ENCODE data around the gene BAG3. TPM values are rescaled to one million over a fixed set of nuclear protein-coding genes. Genes with fewer than 3 reads are reported as not detected.

Gene BAG3
- total RNA-seq, 1 experiment from 2014 or later, result 57.6 TPM

DNA sequence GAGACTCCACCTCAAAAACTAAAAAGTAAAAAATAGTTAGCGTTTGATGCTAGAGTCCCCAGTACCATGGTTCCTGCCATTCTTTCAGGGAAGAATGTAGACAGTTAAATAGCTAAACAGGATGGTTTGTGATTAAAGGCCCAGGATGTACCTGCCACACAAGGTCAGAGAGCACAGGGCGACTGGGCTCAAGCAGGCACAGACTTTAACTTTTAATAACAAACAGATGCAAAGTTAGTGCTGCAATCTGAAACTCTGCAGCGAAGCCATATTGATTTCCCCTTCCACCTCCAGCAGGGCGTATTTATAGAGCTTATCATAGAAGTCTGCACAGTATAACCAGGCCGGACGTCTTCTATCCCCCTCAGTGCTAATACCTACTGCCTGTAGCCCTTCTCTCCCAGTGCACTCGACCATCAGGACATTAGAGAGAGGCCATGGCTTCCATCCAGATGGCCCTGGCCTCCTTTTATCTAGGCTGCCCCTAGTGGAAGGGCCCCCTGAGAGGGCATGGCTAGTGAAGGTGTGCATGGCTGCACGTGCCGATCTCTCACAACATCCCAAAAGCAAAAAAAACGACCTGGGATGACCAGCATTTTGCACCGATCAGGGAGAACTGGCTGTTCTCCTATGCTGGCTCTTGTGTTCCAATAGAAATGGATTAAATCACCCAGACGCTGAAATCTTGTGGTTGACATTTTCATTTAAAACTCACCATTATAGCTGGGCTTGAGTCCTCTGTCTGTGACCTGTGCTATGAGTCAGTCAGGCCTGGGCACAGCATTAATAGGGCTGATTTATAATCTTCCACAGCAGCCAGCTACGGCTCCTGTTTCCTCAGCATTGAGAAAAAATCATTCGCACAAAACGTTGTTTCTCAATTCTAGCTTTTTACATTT lies 7.6 kb upstream of the BAG3 start:
- Histone ChIP-seq H3K27me3 (replicated peaks; ENCODE audit: insufficient read depth, low read depth, low read length, poor library complexity) (no peaks in the 10 kb centered on the region), H3K36me3 (ENCODE audit: insufficient read depth, low read length, poor library complexity, severe bottlenecking) (no peaks in the 10 kb centered on the region), H3K4me1 (ENCODE audit: insufficient read depth, low read length, poor library complexity, severe bottlenecking) (no peaks in the 10 kb centered on the region), H3K27ac (ENCODE audit: low read depth, low read length, poor library complexity, severe bottlenecking) (no peak overlapping the region), H3K4me3 (ENCODE audit: low read depth, low read length, poor library complexity, severe bottlenecking) (no peak overlapping the region), H3K9me3 (ENCODE audit: low read depth, low read length, poor library complexity, severe bottlenecking) (no peaks in the 10 kb centered on the region)
- no peak for DNase-seq (ENCODE audit: low spot score)
- TF ChIP-seq, protein P1, sequence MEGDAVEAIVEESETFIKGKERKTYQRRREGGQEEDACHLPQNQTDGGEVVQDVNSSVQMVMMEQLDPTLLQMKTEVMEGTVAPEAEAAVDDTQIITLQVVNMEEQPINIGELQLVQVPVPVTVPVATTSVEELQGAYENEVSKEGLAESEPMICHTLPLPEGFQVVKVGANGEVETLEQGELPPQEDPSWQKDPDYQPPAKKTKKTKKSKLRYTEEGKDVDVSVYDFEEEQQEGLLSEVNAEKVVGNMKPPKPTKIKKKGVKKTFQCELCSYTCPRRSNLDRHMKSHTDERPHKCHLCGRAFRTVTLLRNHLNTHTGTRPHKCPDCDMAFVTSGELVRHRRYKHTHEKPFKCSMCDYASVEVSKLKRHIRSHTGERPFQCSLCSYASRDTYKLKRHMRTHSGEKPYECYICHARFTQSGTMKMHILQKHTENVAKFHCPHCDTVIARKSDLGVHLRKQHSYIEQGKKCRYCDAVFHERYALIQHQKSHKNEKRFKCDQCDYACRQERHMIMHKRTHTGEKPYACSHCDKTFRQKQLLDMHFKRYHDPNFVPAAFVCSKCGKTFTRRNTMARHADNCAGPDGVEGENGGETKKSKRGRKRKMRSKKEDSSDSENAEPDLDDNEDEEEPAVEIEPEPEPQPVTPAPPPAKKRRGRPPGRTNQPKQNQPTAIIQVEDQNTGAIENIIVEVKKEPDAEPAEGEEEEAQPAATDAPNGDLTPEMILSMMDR (conservative IDR thresholded peaks at IDR 0.05; ENCODE audit: low read depth, low read length), result no peak
- TF ChIP-seq EZH2 (IDR thresholded peaks at IDR 0.05; ENCODE audit: borderline replicate concordance, low read depth, low read length, poor library complexity, severe bottlenecking), result no peak
- intact Hi-C loops (cut with micrococcal nuclease; ENCODE audit: unreplicated experiment), result no loop called here
- ChIA-PET POLR2A (ENCODE audit: low non-redundant PET) (no interaction called here), CTCF (no interaction called here)
- BruUV-seq (replicated peaks), result no TSS peak

DNA sequence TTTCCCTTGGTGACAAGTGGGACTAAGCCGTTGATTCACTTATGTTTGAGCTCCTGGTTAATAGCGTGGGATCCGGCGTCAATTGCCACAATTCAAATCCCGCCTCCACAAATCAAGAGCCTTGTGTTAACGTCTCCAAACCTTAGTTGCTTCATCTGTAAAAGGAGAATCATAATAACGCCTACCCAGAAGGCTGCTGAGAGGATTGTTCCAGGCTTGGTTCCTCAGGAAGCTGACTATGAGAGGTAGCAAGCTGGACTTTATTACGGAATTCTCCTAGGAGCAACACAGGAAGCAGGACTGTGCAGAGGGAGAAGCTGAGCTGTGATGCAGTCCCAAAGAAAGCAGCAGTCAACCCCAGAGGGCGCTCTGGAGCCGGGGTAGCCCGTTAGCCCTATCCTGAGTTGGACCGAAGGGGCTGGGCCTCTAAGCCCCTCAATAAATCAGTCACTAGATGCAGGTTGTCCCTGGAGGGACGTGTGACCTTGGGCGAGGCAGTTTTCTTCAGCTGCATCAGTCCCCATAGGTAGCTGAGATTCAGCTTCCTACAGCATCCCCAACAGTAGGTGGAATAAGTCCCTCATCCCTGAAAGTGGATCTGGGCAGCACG lies 6.9 kb upstream of the BAG3 start:
- no peak overlapping the region for H3K4me3 ChIP-seq (ENCODE audit: low read depth, low read length, poor library complexity, severe bottlenecking)
- H3K9me3 ChIP-seq (ENCODE audit: low read depth, low read length, poor library complexity, severe bottlenecking), result no peaks in the 10 kb centered on the region
- intact Hi-C loops (cut with micrococcal nuclease; ENCODE audit: unreplicated experiment), result no loop called here
- no peak for DNase-seq (ENCODE audit: low spot score)
- H3K36me3 ChIP-seq (ENCODE audit: insufficient read depth, low read length, poor library complexity, severe bottlenecking), result no peaks in the 10 kb centered on the region
- no peaks in the 10 kb centered on the region for H3K27me3 ChIP-seq (replicated peaks; ENCODE audit: insufficient read depth, low read depth, low read length, poor library complexity)
- no TSS peak for BruUV-seq (replicated peaks)
- ChIA-PET CTCF (no interaction called here), POLR2A (ENCODE audit: low non-redundant PET) (no interaction called here)
- H3K4me1 ChIP-seq (ENCODE audit: insufficient read depth, low read length, poor library complexity, severe bottlenecking), result no peaks in the 10 kb centered on the region
- no peak overlapping the region for H3K27ac ChIP-seq (ENCODE audit: low read depth, low read length, poor library complexity, severe bottlenecking)
- TF ChIP-seq, protein P1 (conservative IDR thresholded peaks at IDR 0.05; ENCODE audit: low read depth, low read length), result peak; percentile 27; the same call in 1 of the 2 replicates
- no peak for TF ChIP-seq EZH2 (IDR thresholded peaks at IDR 0.05; ENCODE audit: borderline replicate concordance, low read depth, low read length, poor library complexity, severe bottlenecking)

DNA sequence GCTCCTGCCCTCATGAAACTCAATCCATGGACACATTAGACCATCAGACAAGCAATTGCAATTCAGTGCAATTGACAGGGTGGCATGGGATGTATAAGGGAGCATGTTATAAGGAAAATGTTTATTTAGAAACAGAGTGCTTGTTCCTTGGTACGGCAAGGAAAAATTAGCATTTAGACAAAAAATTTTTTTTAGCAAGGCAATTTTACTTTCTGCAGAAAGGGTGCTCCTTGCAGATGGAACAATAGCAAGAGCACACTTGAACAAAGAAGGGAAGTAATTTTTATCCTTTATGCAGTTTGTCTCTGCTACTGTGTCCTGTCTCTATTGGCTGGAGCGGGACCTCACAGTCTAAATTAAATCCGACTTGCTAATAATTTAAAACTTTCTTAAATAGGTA lies 6.2 kb upstream of the BAG3 start:
- H3K4me1 ChIP-seq (ENCODE audit: insufficient read depth, low read length, poor library complexity, severe bottlenecking), result no peaks in the 10 kb centered on the region
- no peaks in the 10 kb centered on the region for H3K27me3 ChIP-seq (replicated peaks; ENCODE audit: insufficient read depth, low read depth, low read length, poor library complexity)
- no peaks in the 10 kb centered on the region for H3K36me3 ChIP-seq (ENCODE audit: insufficient read depth, low read length, poor library complexity, severe bottlenecking)
- TF ChIP-seq, protein P1 (conservative IDR thresholded peaks at IDR 0.05; ENCODE audit: low read depth, low read length), result no peak
- no peak for TF ChIP-seq EZH2 (IDR thresholded peaks at IDR 0.05; ENCODE audit: borderline replicate concordance, low read depth, low read length, poor library complexity, severe bottlenecking)
- H3K27ac ChIP-seq (ENCODE audit: low read depth, low read length, poor library complexity, severe bottlenecking), result no peak overlapping the region
- no peaks in the 10 kb centered on the region for H3K9me3 ChIP-seq (ENCODE audit: low read depth, low read length, poor library complexity, severe bottlenecking)
- ChIA-PET POLR2A (ENCODE audit: low non-redundant PET) (no interaction called here), CTCF (no interaction called here)
- BruUV-seq (replicated peaks), result no TSS peak
- no peak overlapping the region for H3K4me3 ChIP-seq (ENCODE audit: low read depth, low read length, poor library complexity, severe bottlenecking)
- no peak for DNase-seq (ENCODE audit: low spot score)
- intact Hi-C loops (cut with micrococcal nuclease; ENCODE audit: unreplicated experiment), result no loop called here
